B cell (primary cell): ENCODE measurements around the gene ACO2. TPM values are rescaled to one million over a fixed set of nuclear protein-coding genes. Genes with fewer than 3 reads are reported as not detected.
"Not testable (repeated sequence)": the region's sequence is repeated elsewhere in the genome, so short reads cannot be mapped to it uniquely, and the experiment has no call there.

Experiments used
- ATAC-seq: fragments of 200-7000 bp; cut with Tn5 transposase; one replicate; pipeline ENCODE4 v1.10.0; 2021; ENCODE audit warnings: low read depth, mild to moderate bottlenecking, moderate number of reproducible peaks, moderate library complexity
- CTCF ChIA-PET: fragments of 350-600 bp; sonication (Branson Sonifier 250); formaldehyde crosslinking; loops from one replicate; lab custom pipeline; 2021; ENCODE audit warnings: antibody characterized with exemption, inconsistent platforms; lab: Charles Lee
- POLR2A ChIA-PET: fragments of 350-600 bp; sonication (Branson Sonifier 250); formaldehyde crosslinking; loops from one replicate; lab custom pipeline; 2021; ENCODE audit warnings: antibody characterized with exemption; lab: Charles Lee
- DNase-seq: peaks from one replicate; pipeline ENCODE4 v3.0.0; 2013
- H2AFZ ChIP-seq: 2 replicates; pipeline ENCODE4 v1.6.1; 2012; ENCODE audit warnings: mild to moderate bottlenecking, low read depth, low read length; ENCODE audit not compliant: insufficient read depth, poor library complexity, severe bottlenecking
- H3K27ac ChIP-seq, 2 donors: 1 replicate in 1 of 2; 2 replicates in 1 of 2; pipeline ENCODE4 v1.5.1; 2012 to 2013; ENCODE audit warnings: low read length in 2 of 2, mild to moderate bottlenecking in 2 of 2, moderate library complexity in 1 of 2
- H3K27me3 ChIP-seq, 4 experiments: fragments of 200-600 bp in 1 of 4; sonication (generic) in 1 of 4; replicated peaks in 1 of 4; 1 replicate in 2 of 4; 2 replicates in 2 of 4; pipeline versions ENCODE4 v1.6.1 to v1.7.0; 2013 to 2016; ENCODE audit warnings: low read length in 3 of 4, mild to moderate bottlenecking in 2 of 4, mixed read lengths in 1 of 4, moderate library complexity in 1 of 4; ENCODE audit not compliant: insufficient read depth in 4 of 4, control insufficient read depth in 3 of 4; ENCODE audit errors: control extremely low read depth in 1 of 4
- H3K36me3 ChIP-seq, 2 experiments: replicated peaks in 1 of 2; 1 replicate in 1 of 2; 2 replicates in 1 of 2; pipeline versions ENCODE4 v1.6.1 to v1.7.1; 2013; ENCODE audit warnings: low read length in 1 of 2; ENCODE audit not compliant: insufficient read depth in 2 of 2, control insufficient read depth in 1 of 2; ENCODE audit errors: control extremely low read depth in 1 of 2, extremely low read depth in 1 of 2
- H3K4me1 ChIP-seq, 2 donors: fragments of 200-600 bp in 1 of 2; sonication (generic) in 1 of 2; 1 replicate in 1 of 2; 2 replicates in 1 of 2; pipeline versions ENCODE4 v1.5.1 to v1.6.1; 2013 to 2017; ENCODE audit warnings: low read length in 2 of 2; ENCODE audit not compliant: control insufficient read depth in 2 of 2, insufficient read depth in 2 of 2
- H3K4me2 ChIP-seq: replicated peaks from 2 replicates; pipeline ENCODE3; 2012; ENCODE audit warnings: mild to moderate bottlenecking, low read depth, low read length; ENCODE audit not compliant: poor library complexity, severe bottlenecking
- H3K4me3 ChIP-seq, 5 experiments: fragments of 200-600 bp in 1 of 5; sonication (generic) in 1 of 5; 1 replicate in 3 of 5; 2 replicates in 2 of 5; pipeline versions ENCODE4 v1.5.1 to v1.7.0; 2011 to 2016; ENCODE audit warnings: low read length in 4 of 5, mild to moderate bottlenecking in 4 of 5, low read depth in 2 of 5, control low read depth in 1 of 5, moderate library complexity in 1 of 5; ENCODE audit not compliant: insufficient read depth in 1 of 5; ENCODE audit errors: control extremely low read depth in 1 of 5, extremely low read depth in 1 of 5
- H3K79me2 ChIP-seq: fragments of 200-600 bp; sonication (generic); one replicate; pipeline ENCODE4 v1.6.0; 2016; ENCODE audit warnings: low read length; ENCODE audit not compliant: control insufficient read depth, insufficient read depth
- H3K9ac ChIP-seq: fragments of 200-600 bp; sonication (generic); 2 replicates; pipeline ENCODE4 v1.6.1; 2017; ENCODE audit warnings: mild to moderate bottlenecking, low read length, moderate library complexity
- H3K9me3 ChIP-seq, 3 donors: one replicate each; pipeline versions ENCODE4 v1.6.1 to v1.7.1; 2013; ENCODE audit warnings: low read length in 2 of 3; ENCODE audit not compliant: control insufficient read depth in 2 of 3, insufficient read depth in 1 of 3; ENCODE audit errors: control extremely low read depth in 1 of 3
- H4K20me1 ChIP-seq: 2 replicates; pipeline ENCODE4 v1.6.0; 2012; ENCODE audit warnings: mild to moderate bottlenecking, low read length; ENCODE audit not compliant: insufficient read depth, control insufficient read depth, poor library complexity, severe bottlenecking
- H3K27ac Mint-ChIP-seq: one replicate; pipeline ENCODE4 v1.8.0; 2021; ENCODE audit warnings: mixed read lengths
- H3K27me3 Mint-ChIP-seq: one replicate; pipeline ENCODE4 v1.8.0; 2021; ENCODE audit warnings: mixed read lengths
- H3K4me1 Mint-ChIP-seq: one replicate; pipeline ENCODE4 v1.8.0; 2021; ENCODE audit warnings: mixed read lengths
- H3K4me3 Mint-ChIP-seq: one replicate; pipeline ENCODE4 v1.8.0; 2021; ENCODE audit warnings: mixed read lengths
- H3K9me3 Mint-ChIP-seq: one replicate; pipeline ENCODE4 v1.8.0; 2022; ENCODE audit warnings: mixed read lengths; ENCODE audit not compliant: insufficient read depth
- CTCF ChIP-seq: fragments of 200-600 bp; IDR thresholded peaks from one replicate; pipeline ENCODE4 v1.8.0; 2022; ENCODE audit warnings: antibody characterized with exemption, mild to moderate bottlenecking
- EZH2 ChIP-seq: IDR thresholded peaks from 2 replicates; pipeline ENCODE4 v1.6.1; 2012; ENCODE audit warnings: borderline replicate concordance, low read depth, mild to moderate bottlenecking, moderate library complexity, low read length; ENCODE audit not compliant: insufficient read depth, poor library complexity, severe bottlenecking
- WGBS: methylation state at CpG from one replicate; pipeline ENCODE4 v1.1.5; 2013; ENCODE audit warnings: missing lambda C conversion rate; ENCODE audit not compliant: insufficient coverage; 5-methylcytosine and 5-hydroxymethylcytosine counted together
- intact Hi-C: fragments of 100-400 bp; cut with micrococcal nuclease; formaldehyde crosslinking; loops from one replicate; pipeline ENCODE4 v1.10.0; 2022
- polyA plus RNA-seq: library from polyadenylated mRNA; depleted of rRNA; stranded (reverse); fragments of >200 nt; gene quantifications from 2 replicates; pipeline ENCODE4 v1.2.3, GENCODE V29; 2012
- total RNA-seq, 2 donors: library from RNA; stranded (reverse); fragments of 120-200 nt in 1 of 2; gene quantifications; 1 replicate in 1 of 2; 2 replicates in 1 of 2; pipeline versions ENCODE4 v1.2.3 to v1.2.4, GENCODE V29; 2013 to 2022

The ACO2 gene
- total and polyA plus RNA-seq, 2 donors (not counting 1 experiment from before 2014, with no cell fraction given) = 91.5 to 91.7 TPM

DNA sequence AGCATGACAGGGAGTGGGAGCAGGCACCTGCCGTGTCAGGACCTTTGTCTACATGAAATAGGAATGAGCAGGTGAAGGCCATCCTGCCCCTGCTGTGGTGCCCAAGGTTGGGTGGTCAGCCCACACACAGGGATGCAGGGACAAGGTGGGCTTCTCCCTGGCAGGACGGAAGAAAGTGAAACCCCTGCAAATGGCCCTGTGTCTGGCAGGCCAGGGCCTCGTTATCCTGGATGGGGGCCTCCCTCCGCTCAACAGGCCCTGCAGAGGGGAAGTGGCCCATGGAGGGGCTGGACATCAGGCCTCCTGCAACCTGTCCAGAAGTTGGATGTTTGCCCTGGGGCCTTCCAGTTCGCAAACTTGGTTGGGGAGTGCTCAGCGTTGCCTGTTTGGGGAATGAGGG is 37.3 kb upstream of the ACO2 start:
- intact Hi-C loops = no loop called here
- no peak overlapping the region for H3K4me3 Mint-ChIP-seq
- no peak for DNase-seq
- CTCF ChIA-PET = no interaction called here
- Histone ChIP-seq H4K20me1 (peaks cover 50% of the 10 kb centered on the region), H3K79me2 (peaks cover 74% of the 10 kb centered on the region), H3K27ac (no peak overlapping the region), H3K9ac (no peak overlapping the region), H3K4me3 (no peak overlapping the region), H3K36me3 (peaks cover 2 to 46% of the 10 kb centered on the region in 2 experiments), H3K9me3 (no peaks in the 10 kb centered on the region), H3K4me2 (no peak overlapping the region), H2AFZ (no peak overlapping the region), H3K4me1 (peaks cover 0 to 4% of the 10 kb centered on the region in 2 donors), H3K27me3 (no peaks in the 10 kb centered on the region)
- TF ChIP-seq CTCF (no peak), EZH2 (no peak)
- WGBS = 94% methylated on average over 4 of the region's 6 CpGs
- peaks cover 16% of the 10 kb centered on the region for H3K4me1 Mint-ChIP-seq
- ATAC-seq = no peak
- H3K27ac Mint-ChIP-seq = no peak overlapping the region
- H3K9me3 Mint-ChIP-seq = no peaks in the 10 kb centered on the region
- no peaks in the 10 kb centered on the region for H3K27me3 Mint-ChIP-seq
- POLR2A ChIA-PET = no interaction called here

GRCh38 chr22:41433480-41433879 is 35.4 kb upstream of the ACO2 start:
- CTCF ChIA-PET, H3K27ac ChIP-seq, H3K4me2 ChIP-seq, intact Hi-C loops, H3K27ac Mint-ChIP-seq, DNase-seq, H2AFZ ChIP-seq, POLR2A ChIA-PET, H3K9me3 Mint-ChIP-seq, H3K4me3 Mint-ChIP-seq, H3K9ac ChIP-seq, H3K4me1 ChIP-seq, H3K27me3 Mint-ChIP-seq, H3K4me3 ChIP-seq, H3K27me3 ChIP-seq, H3K9me3 ChIP-seq, ATAC-seq: not testable (repeated sequence)
- Histone ChIP-seq H3K79me2 (peaks cover 76% of the 10 kb centered on the region), H3K36me3 (peaks cover 2 to 55% of the 10 kb centered on the region in 2 experiments), H4K20me1 (peaks cover 60% of the 10 kb centered on the region)
- no CpG with 5 or more reads among the region's 1 CpG for WGBS
- peaks cover 15% of the 10 kb centered on the region for H3K4me1 Mint-ChIP-seq

DNA sequence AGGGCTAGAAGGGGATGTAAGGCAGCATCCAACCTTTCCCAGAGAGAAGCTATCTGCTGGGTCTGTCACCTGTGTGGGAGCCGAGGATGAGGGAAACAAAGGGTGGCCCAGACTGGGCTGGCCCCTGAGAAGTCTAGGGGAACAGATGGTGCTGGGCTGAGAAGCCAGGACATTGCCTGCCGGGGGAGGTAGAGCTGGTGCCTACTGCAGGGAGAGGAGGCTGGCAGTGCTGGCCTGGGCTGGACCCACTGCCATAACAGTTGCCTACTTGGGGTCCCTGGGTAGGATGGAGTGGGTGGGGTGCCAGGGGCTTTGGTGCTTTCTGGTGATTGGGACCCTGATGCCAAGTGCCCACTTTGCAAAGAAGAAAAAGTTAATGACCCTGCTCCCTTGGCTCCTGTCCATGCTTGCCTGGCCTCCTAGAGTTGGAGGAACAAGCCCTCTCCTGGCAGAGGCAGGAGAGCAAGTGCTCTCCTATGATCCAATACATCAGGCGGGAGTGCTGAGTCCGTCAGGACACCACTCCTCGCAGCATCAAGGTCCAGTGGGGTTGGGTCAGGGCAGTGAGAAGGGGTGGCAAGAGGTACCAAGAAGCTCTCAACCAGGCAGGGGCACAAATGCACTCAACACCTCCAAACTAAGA is 34.4 kb upstream of the ACO2 start:
- H4K20me1 ChIP-seq = peaks cover 69% of the 10 kb centered on the region
- peak overlapping the region; percentile 50 for H3K27ac Mint-ChIP-seq
- H2AFZ ChIP-seq, intact Hi-C loops, H3K4me3 ChIP-seq, DNase-seq, H3K4me2 ChIP-seq, H3K27me3 Mint-ChIP-seq, H3K9me3 ChIP-seq, CTCF ChIA-PET, H3K9me3 Mint-ChIP-seq, ATAC-seq, H3K4me3 Mint-ChIP-seq, H3K9ac ChIP-seq, H3K27me3 ChIP-seq, H3K4me1 ChIP-seq: not testable (repeated sequence)
- H3K36me3 ChIP-seq = peaks cover 2 to 60% of the 10 kb centered on the region in 2 experiments
- WGBS = 98% methylated on average over 5 of the region's 5 CpGs
- H3K4me1 Mint-ChIP-seq = peaks cover 21% of the 10 kb centered on the region
- POLR2A ChIA-PET = interaction anchor here (0.6 kb wide), 1 partner anchor 569 kb away, joined by 4 read pairs; no protein-coding TSS in a partner anchor
- peaks cover 86% of the 10 kb centered on the region for H3K79me2 ChIP-seq
- H3K27ac ChIP-seq = peak overlapping the region in 1 of 2 donors; percentile 6
